Measurements from ENCODE around the gene FAR1. TPM values are rescaled to one million over a fixed set of nuclear protein-coding genes. Genes with fewer than 3 reads are reported as not detected.

Gene FAR1
- total RNA-seq, 4 donors from 2014 or later: 39.2 to 71.1 (median 58.1) TPM

DNA sequence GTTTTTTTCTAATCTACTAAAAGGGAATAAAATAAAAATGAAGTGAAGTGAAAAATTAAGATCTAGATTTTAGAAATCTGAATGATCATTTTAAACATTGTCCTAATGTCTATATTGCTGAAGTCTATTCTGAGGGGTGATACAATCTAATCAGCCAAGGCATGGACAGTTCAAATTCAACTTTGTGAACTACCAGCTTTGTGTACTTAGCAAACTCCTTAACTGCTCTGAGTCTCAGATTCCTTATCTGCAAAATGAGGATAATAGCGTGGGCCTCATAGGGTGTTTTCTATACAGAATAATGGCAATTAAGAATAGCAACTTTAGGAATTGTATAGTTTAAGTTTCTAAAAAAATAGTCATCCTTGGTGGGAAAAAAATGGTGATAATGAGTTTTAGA, 31.4 kb downstream of the FAR1 start:
- TF ChIP-seq, protein P1, sequence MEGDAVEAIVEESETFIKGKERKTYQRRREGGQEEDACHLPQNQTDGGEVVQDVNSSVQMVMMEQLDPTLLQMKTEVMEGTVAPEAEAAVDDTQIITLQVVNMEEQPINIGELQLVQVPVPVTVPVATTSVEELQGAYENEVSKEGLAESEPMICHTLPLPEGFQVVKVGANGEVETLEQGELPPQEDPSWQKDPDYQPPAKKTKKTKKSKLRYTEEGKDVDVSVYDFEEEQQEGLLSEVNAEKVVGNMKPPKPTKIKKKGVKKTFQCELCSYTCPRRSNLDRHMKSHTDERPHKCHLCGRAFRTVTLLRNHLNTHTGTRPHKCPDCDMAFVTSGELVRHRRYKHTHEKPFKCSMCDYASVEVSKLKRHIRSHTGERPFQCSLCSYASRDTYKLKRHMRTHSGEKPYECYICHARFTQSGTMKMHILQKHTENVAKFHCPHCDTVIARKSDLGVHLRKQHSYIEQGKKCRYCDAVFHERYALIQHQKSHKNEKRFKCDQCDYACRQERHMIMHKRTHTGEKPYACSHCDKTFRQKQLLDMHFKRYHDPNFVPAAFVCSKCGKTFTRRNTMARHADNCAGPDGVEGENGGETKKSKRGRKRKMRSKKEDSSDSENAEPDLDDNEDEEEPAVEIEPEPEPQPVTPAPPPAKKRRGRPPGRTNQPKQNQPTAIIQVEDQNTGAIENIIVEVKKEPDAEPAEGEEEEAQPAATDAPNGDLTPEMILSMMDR (IDR thresholded peaks at IDR 0.05; ENCODE audit: low read depth): no peak

DNA sequence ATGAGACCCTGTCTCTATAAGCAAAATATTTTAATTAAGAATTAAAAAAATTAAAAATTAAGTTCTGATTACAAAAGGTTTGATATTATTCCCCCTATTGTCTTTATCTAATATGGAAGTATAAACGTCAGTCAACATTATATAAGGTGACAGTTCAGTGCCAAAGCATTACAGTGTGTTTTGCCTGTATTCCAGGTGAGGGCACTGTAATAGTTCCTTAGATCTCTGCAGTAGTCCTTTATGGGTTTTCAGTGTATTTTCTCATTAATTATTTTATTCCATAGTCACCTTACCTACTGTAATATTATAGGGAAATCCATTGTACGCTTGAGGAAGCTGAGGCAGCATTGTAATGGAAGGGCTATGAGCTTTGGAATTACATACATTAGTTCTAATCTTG, 33.0 kb downstream of the FAR1 start:
- TF ChIP-seq, protein P1 (IDR thresholded peaks at IDR 0.05; ENCODE audit: low read depth): no peak

DNA sequence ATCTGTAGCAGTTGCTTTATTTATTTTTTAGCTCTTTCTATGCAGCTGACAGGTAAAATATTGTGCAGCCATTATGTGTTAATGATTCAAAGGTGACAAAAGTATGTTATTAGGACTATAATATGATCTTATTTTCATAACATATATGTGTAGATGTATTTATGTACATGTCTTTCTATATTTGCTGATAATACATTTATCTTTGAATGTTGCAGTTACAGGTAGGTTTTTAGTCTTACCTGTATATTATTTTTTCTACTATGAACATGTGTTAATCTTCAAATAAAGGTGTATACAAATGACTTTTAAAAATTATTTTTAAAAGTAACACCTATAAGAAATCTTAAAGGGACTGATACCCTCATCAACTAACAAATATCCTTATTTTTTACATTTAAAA, 33.6 kb downstream of the FAR1 start:
- TF ChIP-seq, protein P1 (IDR thresholded peaks at IDR 0.05; ENCODE audit: low read depth): no peak

DNA sequence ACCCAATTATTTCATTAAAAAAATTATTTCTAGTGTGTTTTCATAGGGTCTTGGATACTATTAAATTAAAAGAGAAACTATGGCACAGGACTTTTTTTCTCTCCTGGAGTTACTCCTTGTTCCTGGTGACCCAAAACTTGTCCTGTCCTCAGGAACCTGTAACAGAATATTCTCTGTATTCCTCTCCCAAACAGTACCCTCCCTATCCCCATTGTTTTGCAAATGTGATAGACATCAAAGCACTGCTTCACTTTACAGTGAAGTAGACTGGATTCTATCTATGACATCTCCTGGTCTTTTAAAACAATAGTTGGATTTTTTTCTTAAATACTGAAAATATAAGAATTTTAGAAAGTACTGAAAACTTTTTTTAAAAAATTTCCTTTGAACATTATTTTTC, 37.2 kb downstream of the FAR1 start:
- TF ChIP-seq, protein P1 (IDR thresholded peaks at IDR 0.05; ENCODE audit: low read depth): no peak

DNA sequence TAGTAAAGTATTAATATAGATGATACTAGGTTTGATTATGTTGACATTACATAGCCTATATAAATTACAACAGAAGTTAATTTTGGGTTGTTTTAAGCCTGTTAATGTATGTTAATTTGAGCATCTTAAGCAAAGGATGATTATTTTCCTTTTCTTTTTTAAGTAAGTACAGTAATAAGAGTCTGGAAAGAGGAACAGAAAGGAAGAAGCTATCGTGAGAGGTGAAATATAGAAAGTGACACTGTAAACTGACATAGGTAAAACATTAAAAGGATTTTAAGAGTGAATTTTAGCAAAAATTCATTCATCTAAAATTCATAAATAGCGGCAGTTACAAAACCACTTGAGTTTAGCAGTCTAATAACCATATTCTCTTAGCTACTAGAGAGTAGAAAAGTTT, 45.5 kb downstream of the FAR1 start:
- TF ChIP-seq, protein P1 (IDR thresholded peaks at IDR 0.05; ENCODE audit: low read depth): no peak

DNA sequence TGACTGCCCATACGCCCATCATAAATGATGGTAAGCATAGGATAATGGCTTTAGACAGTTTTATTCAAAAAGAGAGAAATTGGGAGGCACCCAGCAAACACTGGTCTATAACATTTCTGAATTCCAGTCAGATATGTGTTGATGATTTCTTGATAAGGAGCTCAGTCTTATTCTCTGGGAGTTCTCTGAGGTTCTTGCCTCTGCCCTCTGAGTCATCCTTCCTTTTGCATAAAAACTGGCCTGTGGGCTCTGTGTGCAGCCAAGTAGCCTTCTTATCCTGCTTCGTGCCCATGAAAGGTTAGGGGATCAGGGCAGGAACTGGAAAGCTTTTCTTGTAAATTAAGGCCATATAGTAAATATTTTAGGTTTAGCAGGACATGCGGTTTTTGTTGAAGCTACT, 48.9 kb downstream of the FAR1 start:
- TF ChIP-seq, protein P1 (IDR thresholded peaks at IDR 0.05; ENCODE audit: low read depth): no peak

DNA sequence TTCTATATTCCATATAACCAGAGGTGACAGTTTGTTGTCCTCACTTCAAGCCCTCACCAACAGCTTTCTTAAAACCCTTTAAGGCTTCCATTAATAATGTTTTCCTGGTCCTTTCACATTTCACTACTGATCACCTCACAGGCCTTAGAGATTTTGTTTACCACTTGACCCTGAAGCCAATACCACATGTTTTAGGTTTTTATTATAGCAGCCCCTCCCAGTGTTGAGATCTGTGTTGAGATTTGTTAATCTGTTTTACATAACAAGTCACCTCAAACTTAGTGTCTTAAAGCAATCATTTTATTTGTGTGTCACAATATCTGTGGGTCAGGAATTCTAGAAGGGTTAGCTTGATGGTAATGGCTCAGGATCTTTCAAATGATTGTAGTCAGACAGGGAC, 49.9 kb downstream of the FAR1 start:
- TF ChIP-seq, protein P1 (IDR thresholded peaks at IDR 0.05; ENCODE audit: low read depth): no peak
